ENCODE results near the gene NGLY1. TPM values are rescaled to one million over a fixed set of nuclear protein-coding genes. Genes with fewer than 3 reads are reported as not detected.

The NGLY1 gene
- total and polyA plus RNA-seq, 7 donors: 17.9 to 28.8 (median 25.8) TPM

DNA sequence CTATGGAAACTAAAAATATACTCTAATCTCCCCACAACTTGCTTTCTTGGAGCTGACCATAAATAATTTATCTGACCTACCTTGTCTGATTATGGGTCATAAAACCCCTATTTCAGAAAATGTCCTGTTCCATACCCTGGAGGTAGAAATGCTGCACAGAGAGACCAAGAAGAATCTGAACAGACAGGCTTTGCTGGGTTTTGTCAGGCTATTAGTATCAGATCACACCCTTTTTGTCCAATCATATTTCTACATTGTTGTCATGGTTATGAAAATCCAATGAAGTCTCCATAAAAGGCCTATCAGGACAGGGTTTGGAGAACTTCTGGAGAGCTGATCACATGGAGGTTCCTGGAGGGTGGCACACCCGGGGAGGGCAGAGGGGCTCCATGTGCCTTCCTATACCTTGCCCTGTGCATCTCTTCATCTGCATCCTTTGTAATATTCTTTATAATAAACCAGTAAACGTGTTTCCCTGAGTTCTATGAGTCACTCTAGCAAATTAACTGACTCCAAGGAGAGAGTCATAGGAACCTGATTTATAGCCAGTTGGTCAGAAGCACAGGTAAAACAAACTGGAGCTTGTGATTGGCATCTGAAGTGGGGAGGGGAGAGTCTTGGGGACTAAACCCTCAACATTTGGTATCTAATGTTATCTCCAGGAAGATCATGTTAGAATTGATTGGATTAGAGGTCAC lies 58.1 kb downstream of the NGLY1 start:
- intact Hi-C loops (cut with DNase I): no loop called here
- 90 to 92% methylated on average over 2 of the region's 2 CpGs for WGBS, 2 donors
- Histone ChIP-seq H3K4me1 (no peaks in the 10 kb centered on the region), H3K27me3 (no peaks in the 10 kb centered on the region), H3K27ac (no peak overlapping the region), H3K4me3 (no peak overlapping the region), H3K36me3 (peaks cover 0 to 41% (median 4%) of the 10 kb centered on the region in 4 donors), H3K9me3 (no peaks in the 10 kb centered on the region)
- no peak for TF ChIP-seq EP300 (IDR thresholded peaks at IDR 0.05)
- no peak for TF ChIP-seq POLR2AphosphoS5 (IDR thresholded peaks at IDR 0.05)
- TF ChIP-seq, protein P1, sequence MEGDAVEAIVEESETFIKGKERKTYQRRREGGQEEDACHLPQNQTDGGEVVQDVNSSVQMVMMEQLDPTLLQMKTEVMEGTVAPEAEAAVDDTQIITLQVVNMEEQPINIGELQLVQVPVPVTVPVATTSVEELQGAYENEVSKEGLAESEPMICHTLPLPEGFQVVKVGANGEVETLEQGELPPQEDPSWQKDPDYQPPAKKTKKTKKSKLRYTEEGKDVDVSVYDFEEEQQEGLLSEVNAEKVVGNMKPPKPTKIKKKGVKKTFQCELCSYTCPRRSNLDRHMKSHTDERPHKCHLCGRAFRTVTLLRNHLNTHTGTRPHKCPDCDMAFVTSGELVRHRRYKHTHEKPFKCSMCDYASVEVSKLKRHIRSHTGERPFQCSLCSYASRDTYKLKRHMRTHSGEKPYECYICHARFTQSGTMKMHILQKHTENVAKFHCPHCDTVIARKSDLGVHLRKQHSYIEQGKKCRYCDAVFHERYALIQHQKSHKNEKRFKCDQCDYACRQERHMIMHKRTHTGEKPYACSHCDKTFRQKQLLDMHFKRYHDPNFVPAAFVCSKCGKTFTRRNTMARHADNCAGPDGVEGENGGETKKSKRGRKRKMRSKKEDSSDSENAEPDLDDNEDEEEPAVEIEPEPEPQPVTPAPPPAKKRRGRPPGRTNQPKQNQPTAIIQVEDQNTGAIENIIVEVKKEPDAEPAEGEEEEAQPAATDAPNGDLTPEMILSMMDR (IDR thresholded peaks at IDR 0.05): no peak
- TF ChIP-seq POLR2A (IDR thresholded peaks at IDR 0.05): no peak
- no peak for DNase-seq

GRCh38 chr3:25723802-25724201 lies 59.4 kb downstream of the NGLY1 start:
- TF ChIP-seq EP300 (IDR thresholded peaks at IDR 0.05): no peak
- TF ChIP-seq, protein P1 (IDR thresholded peaks at IDR 0.05): no peak
- no peak for TF ChIP-seq POLR2A (IDR thresholded peaks at IDR 0.05)
- no peak for TF ChIP-seq POLR2AphosphoS5 (IDR thresholded peaks at IDR 0.05)
- no peaks in the 10 kb centered on the region for H3K4me1 ChIP-seq
- no peaks in the 10 kb centered on the region for H3K27me3 ChIP-seq
- peaks cover 0 to 34% (median 4%) of the 10 kb centered on the region in 4 donors for H3K36me3 ChIP-seq
- H3K27ac ChIP-seq: no peak overlapping the region
- no peak for DNase-seq
- 97 to 98% methylated on average over 2 of the region's 2 CpGs for WGBS, 2 donors
- no peaks in the 10 kb centered on the region for H3K9me3 ChIP-seq
- intact Hi-C loops (cut with DNase I): no loop called here
- no peak overlapping the region for H3K4me3 ChIP-seq

DNA sequence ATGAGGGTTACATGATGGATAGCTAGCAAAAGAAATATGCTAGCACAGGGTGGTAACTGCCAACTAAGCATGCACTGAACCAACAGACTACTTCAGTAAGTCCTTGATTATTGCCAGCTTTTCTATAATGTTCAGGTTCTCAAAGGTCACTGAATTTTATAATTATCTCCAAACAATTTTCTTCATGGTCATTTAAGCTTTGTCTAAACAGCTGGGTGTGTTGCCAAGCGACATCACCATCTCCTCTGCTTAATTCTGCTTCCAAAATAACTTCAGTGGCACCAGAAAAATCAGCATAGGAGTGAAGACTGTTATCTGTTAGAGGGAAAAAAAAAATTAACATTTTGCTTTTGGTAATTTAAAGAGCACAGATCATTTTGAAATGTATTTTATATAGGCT lies 63.9 kb downstream of the NGLY1 start:
- Histone ChIP-seq H3K27me3 (no peaks in the 10 kb centered on the region), H3K4me3 (no peak overlapping the region), H3K9me3 (no peaks in the 10 kb centered on the region), H3K4me1 (no peaks in the 10 kb centered on the region), H3K36me3 (peaks cover 0 to 3% (median 0%) of the 10 kb centered on the region in 4 donors), H3K27ac (no peak overlapping the region)
- DNase-seq: no peak
- WGBS, 2 donors: 94 to 97% methylated on average over 1 of the region's 1 CpG
- intact Hi-C loops (cut with DNase I): no loop called here
- TF ChIP-seq POLR2AphosphoS5 (IDR thresholded peaks at IDR 0.05): no peak
- TF ChIP-seq EP300 (IDR thresholded peaks at IDR 0.05): no peak
- TF ChIP-seq, protein P1 (IDR thresholded peaks at IDR 0.05): no peak
- TF ChIP-seq POLR2A (IDR thresholded peaks at IDR 0.05): no peak

DNA sequence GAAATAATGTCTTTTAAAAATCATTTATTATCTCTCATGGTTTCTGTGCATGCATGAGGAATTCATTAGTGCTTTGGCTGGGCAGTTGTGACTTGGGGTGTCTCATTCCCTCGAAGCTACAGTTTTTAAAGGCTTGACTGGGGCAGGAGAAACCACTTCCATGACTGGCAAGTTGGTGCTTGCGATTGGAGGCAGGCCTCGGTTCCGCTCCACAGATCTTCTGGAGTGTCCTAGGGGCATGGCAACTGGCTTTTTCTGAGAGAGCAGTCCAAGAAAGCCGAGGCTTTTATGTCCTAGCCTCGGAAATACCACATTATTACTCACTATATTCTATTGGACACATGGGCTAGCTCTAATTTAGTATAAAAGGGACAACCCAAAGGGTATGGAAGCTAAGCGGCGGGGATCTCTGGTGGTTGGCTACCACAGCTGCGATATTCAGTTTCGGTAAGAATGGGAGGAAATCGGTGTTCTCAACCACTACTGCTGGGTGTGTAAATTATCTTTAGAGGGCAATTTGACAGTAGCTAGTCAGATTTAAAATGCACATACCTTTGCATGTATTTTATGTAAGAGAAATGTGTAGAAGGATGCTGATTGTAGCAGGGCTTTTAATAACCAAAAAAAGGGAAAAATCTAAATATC lies 69.8 kb downstream of the NGLY1 start:
- WGBS, 2 donors: 90 to 93% methylated on average over 11 of the region's 11 CpGs
- TF ChIP-seq POLR2A (IDR thresholded peaks at IDR 0.05) (no peak), EP300 (IDR thresholded peaks at IDR 0.05) (no peak), POLR2AphosphoS5 (IDR thresholded peaks at IDR 0.05) (no peak)
- TF ChIP-seq, protein P1 (IDR thresholded peaks at IDR 0.05): no peak
- H3K36me3 ChIP-seq: no peaks in the 10 kb centered on the region
- H3K4me1 ChIP-seq: no peaks in the 10 kb centered on the region
- intact Hi-C loops (cut with DNase I): no loop called here
- no peak for DNase-seq
- H3K9me3 ChIP-seq: no peaks in the 10 kb centered on the region
- no peaks in the 10 kb centered on the region for H3K27me3 ChIP-seq
- H3K4me3 ChIP-seq: no peak overlapping the region
- H3K27ac ChIP-seq: no peak overlapping the region

All from sigmoid colon (tissue), 7 donors.